Coronary artery (tissue), 2 donors: ENCODE data around the gene INTS1.

Experiments
- DNase-seq: peaks from one replicate; pipeline ENCODE4 v3.0.0-alpha.2; 2017; ENCODE audit warnings: low spot score
- H3K27ac ChIP-seq, 2 donors: fragments of 200-600 bp; sonication (generic); one replicate each; pipeline ENCODE4 v1.5.1; 2016 to 2019
- H3K4me3 ChIP-seq: fragments of 200-600 bp; sonication (generic); 2 replicates; pipeline ENCODE4 v1.5.1; 2016; ENCODE audit warnings: mild to moderate bottlenecking, moderate library complexity
- TF ChIP-seq, protein P1 (sequence below): fragments of 200-600 bp; sonication (generic); IDR thresholded peaks from one replicate; pipeline ENCODE4 v1.5.1; 2019; ENCODE audit warnings: antibody characterized with exemption

Gene INTS1

DNA sequence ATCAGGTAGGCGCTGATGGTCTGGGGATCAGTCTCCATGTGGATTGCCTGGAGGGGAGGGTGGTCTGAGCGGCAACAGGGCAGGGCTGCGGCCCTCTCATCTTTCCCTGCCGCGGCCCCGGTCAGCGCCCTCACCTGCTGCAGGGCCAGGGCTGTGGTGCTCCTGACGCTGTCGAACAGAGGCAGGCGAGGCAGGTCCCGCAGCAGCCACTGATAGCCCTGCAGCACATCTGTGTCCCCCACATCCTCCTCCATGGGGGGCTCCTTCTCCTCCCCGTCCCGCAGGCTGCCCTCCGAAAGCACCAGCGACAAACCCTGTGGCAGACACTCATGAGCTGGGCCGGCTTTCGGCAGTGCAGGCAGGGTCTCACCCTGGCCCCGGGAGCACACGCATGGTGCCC, 19.0 kb downstream of the INTS1 start:
- Histone ChIP-seq H3K4me3 (no peak overlapping the region), H3K27ac (no peak overlapping the region)
- no peak for DNase-seq
- TF ChIP-seq, protein P1, sequence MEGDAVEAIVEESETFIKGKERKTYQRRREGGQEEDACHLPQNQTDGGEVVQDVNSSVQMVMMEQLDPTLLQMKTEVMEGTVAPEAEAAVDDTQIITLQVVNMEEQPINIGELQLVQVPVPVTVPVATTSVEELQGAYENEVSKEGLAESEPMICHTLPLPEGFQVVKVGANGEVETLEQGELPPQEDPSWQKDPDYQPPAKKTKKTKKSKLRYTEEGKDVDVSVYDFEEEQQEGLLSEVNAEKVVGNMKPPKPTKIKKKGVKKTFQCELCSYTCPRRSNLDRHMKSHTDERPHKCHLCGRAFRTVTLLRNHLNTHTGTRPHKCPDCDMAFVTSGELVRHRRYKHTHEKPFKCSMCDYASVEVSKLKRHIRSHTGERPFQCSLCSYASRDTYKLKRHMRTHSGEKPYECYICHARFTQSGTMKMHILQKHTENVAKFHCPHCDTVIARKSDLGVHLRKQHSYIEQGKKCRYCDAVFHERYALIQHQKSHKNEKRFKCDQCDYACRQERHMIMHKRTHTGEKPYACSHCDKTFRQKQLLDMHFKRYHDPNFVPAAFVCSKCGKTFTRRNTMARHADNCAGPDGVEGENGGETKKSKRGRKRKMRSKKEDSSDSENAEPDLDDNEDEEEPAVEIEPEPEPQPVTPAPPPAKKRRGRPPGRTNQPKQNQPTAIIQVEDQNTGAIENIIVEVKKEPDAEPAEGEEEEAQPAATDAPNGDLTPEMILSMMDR, result no peak

DNA sequence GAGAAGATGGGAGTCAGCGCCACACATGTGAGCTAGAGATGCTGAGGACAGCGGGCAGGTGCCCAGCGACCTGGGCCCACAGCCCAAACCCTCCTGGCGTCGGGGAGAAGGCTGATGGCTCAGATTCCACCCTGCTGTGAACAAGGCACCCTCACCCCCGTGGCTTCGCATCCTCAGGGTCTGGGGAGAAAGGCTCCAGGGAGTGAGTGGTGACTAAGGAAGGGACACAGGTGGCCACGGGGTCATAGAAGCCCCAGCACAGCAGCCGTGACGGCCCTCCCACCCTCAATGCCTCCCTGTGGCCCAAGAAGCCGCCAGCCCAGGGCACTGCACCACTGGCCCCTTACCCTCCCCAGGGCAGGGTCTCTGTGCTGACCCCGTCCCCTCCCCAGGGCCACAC, 19.6 kb downstream of the INTS1 start:
- TF ChIP-seq, protein P1, result no peak
- no peak for DNase-seq

DNA sequence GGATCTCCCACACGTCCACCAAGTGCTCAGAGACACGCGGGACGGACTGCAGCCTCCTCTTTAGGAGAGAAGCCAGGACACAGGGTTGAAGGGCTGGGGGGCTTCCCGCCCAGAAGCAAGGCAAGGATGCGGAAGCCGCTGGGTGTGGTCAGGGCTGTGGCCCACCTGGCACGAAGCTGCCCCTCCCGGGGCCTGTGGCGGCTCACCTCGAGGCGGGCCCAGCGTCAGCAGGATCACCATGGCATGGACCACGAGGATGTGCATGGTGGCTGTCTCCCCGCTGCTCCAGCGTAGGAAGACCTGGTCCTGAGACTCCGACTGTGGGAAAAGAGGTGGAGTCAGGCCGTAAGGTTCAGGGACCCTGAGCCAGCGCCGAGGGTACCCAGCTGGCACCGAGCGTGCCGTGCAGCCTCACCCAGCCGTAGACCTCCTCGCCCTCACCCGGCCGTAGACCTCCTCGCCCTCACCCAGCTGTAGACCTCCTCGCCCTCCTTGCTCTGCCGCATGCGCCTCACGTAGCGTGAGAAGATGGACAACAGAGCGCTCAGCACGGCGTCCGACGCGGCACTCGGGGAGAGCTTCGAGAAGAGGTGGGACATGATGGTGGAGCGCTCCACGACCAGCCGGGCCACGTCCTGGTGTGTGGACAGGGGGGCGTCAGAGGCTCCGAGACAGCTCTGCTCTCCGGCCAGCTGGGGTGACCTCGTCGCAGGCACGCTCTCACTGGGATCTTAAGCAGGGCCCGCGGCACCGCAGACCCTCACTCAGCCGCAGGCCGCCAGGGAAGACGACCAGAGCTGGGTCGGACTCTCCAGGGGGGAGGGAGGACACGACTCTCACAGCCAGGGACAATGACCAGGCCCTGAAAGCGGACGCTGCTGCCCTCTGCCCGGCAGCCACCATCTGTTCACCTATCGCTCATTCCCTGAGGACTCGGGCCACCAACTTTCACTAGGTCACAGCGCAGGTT, 20.4 kb downstream of the INTS1 start:
- Histone ChIP-seq H3K27ac (no peak overlapping the region), H3K4me3 (no peak overlapping the region)
- TF ChIP-seq, protein P1, result no peak
- DNase-seq, result no peak

More for the DNA sequence above, 19.6 kb downstream of the INTS1 start:
- Histone ChIP-seq H3K4me3 (no peak overlapping the region), H3K27ac (no peak overlapping the region)

DNA sequence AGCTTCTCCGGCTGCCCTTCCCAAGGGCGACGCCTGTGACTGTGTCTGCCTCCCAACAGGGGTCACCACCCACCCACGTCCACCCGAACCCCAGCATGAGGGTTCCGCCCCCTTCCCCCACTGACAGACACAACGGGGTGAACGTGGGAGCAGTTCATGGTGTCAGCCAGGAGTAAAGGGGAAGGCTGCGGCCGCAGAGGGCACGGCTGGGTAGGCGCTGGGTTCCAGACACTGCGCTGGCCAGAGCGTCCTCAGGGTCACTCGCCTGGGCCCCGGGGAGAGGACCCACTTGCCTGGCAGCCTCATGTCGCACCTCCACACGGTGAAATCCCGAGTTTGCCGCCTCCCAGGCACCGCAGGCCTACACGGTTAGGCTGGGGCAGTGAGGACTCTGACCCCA, 21.1 kb downstream of the INTS1 start:
- no peak overlapping the region for H3K4me3 ChIP-seq
- no peak for DNase-seq
- TF ChIP-seq, protein P1, result no peak
- H3K27ac ChIP-seq, result no peak overlapping the region

DNA sequence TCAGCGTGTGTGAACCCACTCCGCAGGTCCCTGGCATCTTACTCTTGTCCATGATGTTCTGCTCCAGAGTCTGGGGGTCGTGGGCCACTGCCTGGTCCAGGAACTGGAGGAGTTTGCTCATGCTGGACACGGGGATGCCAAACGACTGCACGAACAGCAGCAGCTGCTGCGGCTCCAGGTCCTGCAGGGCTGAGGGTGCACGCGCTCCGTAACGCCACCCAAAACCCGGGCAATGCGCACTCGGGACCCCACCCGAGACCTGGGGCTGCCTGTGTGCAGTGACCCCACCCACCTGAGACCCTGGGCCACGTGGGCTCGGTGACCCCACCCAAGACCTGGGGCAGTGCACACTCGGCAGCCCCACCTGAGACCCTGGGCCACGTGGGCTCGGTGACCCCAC, 22.9 kb downstream of the INTS1 start:
- no peak overlapping the region for H3K4me3 ChIP-seq
- no peak overlapping the region for H3K27ac ChIP-seq
- DNase-seq, result no peak
- TF ChIP-seq, protein P1, result no peak

DNA sequence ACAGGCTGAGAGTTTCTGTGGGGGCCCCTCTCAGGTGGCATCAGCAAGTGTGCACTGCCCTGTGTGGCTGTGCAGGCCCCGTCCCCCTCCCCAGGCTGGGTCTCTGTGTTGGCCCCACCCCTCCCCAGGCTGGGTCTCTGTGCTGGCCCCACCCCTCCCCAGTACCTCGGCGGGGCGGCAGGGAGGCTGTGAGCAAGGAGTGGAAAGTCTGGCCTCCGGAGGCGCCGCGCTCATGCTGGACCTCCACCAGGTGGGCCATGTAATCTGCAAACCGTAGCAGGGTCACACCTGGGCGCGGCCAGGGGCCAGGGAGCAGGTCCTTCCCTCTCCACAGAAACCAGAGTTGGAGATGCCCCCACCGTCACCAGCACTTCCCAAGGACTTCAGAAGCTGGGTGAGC, 23.5 kb downstream of the INTS1 start:
- Histone ChIP-seq H3K4me3 (no peak overlapping the region), H3K27ac (no peak overlapping the region)
- no peak for DNase-seq
- TF ChIP-seq, protein P1, result no peak

DNA sequence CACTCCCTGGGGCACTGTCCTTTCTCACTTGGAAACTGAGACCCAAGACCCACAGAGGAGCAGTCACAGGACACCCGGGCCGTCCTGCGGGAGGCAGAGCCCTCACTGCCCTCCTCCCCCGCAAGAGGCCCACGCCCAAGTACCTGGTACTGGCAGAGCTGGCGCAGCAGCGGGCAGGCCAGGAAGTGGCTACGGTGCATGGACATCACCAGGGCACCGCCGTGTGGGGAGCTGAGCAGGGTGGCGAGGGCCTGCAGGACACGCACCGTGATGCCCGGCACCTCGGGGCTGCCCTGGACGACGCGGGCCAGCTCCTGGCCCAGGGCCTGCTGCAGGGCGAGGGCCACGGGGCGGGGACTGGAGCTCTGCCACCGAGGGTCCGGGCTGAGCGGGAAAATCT, 24.9 kb downstream of the INTS1 start:
- Histone ChIP-seq H3K4me3 (no peak overlapping the region), H3K27ac (no peak overlapping the region)
- DNase-seq, result no peak
- TF ChIP-seq, protein P1, result no peak
